NCI-H82 treated with DMSO at 0.1 percent for 48 hours (cell line): Measurements from ENCODE around the gene TXNDC11.

ENCODE experiments used
- DNase-seq: peaks from one replicate; lab custom pipeline; 2025; ENCODE audit not compliant: unreplicated experiment; lab: John Stamatoyannopoulos, UW

The TXNDC11 gene

GRCh38 chr16:11692171-11692570 lies 50.5 kb downstream of the TXNDC11 start:
- DNase-seq, result no peak

- DNase-seq, result no peak
These were observed 50.9 kb downstream of the TXNDC11 start for GRCh38 chr16:11691771-11692170.

DNA sequence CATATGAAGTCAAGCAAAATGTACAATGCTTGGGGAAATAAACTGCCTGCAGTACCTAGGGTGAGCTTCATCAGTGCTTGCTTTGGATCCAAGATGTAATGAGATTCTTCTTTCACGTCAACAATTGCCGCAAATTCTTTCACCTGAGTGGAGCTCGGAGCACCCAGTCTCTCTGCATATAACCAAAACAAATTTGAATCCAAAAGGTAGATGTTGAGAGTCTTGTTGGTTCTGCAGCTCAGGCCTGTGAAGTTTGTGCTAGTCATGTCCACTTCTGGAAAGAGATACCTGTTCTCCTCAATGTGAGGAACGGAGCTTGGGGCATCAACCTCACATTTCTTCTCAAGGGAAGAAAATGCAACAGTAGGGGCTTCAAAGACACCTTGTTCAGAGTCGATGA lies 51.4 kb downstream of the TXNDC11 start:
- no peak for DNase-seq

GRCh38 chr16:11689031-11689840 lies 53.4 kb downstream of the TXNDC11 start:
- DNase-seq, result no peak

DNA sequence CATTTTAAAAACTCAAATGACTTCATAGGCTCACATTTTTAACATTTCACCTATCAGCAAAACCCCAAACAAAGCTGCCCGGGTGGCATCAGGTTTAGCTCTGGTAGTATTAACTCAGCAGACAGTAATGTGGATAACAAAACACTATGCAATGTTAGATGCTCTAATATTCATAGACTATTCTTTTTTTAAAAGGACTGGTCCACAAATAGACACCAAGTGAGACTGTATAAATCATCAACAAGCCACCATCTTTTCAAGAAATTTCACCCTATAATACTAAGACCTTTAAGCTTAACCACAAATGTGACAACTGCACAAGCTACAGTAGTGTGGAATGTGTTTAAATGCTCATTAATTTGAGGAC lies 54.2 kb downstream of the TXNDC11 start:
- DNase-seq, result no peak

- DNase-seq, result no peak
These were observed 54.8 kb downstream of the TXNDC11 start for GRCh38 chr16:11687601-11688519.

DNA sequence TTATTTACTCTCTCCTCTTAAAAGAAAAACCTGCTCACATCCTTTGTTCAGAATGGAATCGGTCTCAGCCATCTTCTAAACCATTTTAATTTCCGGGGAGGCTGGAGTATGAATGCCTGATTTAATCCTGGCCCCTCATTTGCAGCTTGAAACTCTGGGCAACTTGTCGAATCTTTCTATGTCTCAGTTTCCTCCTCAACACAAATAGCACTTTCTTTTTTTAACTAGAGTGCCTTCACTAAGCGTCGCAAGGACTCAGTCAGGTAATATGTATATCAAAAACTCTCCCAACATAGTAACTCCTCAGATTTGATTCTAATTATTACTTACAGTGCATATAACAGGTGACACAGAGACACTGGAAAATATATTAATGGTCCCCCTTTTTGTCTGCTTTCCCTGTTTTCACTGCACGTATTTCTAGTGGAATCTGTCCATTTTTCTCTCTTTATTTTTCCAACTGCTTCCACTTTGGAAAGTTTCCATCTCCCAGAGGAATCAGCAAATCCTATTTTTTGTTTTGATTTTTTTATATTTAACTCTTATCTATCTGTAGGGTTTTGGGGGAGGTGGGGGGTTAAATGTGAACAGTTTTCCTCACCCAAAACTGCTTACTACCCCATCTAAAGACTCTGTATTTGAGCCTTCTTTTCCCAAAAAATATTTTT lies 55.8 kb downstream of the TXNDC11 start:
- DNase-seq, result no peak

DNA sequence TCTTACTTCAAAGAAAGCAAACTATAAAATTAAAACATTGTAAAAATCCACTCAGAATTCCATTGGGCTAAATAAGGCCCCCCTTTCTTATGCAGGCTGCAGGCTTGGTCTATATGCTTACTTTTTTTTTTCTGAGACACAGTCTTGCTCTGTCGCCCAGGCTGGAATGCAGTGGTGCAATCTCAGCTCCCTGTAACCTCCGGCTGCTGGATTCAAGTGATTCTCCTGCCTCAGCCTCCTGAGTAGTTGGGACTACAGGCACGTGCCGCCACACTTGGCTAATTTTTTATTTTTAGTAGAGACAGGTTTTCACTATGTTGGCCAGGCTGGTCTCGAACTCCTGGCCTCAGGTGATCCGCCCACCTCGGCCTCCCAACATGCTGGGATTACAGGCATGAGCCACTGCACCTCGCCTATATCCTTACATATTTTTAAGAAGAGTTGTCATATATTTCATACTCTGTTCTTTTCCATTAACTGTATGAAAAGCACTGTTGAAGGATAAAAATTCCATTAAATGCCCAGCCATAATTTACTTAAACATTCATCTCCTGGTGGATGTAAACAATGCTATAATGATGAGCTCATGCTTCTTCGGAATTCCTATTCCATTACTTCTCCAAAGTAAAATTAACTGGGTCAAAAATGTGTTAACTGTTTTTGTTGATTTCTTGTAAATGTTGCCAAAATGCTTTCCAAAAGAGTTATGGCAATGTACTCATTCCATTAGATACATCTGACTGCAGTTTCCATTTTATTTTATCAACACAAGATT lies 56.6 kb downstream of the TXNDC11 start:
- no peak for DNase-seq

DNA sequence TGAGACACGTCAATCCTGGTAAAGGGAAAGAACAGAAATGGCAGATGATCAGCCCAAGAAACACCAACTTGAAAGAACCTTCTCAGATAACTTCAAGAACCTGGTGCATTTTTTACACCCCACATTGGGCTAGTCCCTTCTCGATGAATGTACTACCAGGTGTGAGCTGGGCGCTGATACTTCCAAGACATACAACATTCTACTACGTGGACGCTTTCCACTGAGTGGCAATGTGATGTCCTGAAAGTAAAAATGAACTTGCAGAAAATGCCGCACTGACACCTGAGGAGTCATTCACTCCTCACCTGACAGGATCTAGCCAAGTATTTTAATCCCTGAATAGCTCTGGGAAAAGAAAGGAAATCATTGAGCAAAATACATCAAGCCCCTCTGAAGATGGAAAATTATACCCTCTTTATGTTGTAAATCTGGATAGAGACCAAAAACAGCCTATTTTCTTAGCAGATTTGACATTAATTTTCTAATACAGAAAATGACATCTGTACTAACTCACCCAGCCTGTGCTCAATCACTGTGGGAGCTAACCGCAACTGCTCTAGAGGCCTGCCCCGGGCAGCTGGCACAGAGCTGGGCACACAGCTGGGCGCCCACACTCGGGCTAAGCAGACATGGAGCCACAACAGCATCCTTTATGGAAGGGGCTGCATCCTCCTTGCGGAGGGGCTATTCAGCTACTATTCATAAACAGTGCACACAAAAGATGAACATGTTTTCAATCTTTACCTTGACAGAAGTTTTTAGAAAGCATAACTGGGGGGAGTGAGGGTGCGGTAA lies 58.2 kb downstream of the TXNDC11 start:
- no peak for DNase-seq

GRCh38 chr16:11683145-11683544 lies 59.5 kb downstream of the TXNDC11 start:
- no peak for DNase-seq

DNA sequence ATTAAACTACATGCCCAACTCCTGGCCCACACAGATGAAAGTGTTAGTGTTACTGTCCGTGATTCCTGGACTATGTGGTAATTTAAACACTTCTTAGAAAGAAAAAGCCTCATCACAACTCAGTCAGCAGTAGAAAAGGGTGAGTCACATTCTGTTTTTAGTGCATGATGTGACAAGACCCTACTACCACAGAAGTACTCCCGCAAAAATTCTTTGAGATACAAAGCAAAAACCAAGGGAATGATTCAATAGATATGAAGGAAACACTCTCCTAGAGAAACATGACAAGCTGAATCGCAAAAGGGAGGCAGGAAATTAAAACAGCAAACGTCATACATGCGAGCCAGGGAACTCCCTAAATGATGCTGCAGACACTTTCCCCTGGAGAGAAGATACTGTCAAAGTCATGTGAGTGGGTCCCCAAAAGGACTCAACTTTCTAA lies 60.0 kb downstream of the TXNDC11 start:
- DNase-seq, result no peak

DNA sequence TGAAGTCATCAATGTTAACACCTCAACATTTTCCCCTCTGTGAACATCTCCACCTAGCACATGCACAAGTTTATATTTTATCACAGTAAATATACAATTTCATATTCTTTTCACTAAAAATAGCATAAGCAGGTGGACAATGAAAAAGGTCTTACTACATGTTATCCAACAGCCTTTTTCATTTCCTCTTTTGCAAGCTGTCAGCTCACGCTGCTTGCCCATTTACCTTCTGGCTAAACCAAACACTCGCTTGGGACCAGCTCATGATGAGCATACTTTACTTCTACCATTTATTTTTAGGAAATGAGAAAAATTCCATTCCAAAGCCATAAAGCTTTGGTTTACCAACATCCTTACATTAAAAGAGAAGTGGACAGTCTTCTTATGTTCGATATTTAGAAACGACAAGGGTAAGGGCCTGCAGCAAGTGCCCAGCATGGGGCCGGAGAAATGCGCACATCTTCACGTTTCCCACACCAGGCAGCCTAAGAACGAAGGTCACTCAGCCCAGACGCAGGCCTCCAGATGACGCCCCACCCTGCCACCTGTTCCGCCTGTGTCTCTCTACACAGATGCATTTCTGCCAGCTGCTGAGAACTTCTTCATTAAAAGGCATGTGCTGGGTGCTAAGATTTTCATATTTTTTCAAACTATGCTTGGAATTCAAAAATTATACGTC lies 60.5 kb downstream of the TXNDC11 start:
- DNase-seq, result no peak

GRCh38 chr16:11681556-11681955 lies 61.1 kb downstream of the TXNDC11 start:
- DNase-seq, result no peak

DNA sequence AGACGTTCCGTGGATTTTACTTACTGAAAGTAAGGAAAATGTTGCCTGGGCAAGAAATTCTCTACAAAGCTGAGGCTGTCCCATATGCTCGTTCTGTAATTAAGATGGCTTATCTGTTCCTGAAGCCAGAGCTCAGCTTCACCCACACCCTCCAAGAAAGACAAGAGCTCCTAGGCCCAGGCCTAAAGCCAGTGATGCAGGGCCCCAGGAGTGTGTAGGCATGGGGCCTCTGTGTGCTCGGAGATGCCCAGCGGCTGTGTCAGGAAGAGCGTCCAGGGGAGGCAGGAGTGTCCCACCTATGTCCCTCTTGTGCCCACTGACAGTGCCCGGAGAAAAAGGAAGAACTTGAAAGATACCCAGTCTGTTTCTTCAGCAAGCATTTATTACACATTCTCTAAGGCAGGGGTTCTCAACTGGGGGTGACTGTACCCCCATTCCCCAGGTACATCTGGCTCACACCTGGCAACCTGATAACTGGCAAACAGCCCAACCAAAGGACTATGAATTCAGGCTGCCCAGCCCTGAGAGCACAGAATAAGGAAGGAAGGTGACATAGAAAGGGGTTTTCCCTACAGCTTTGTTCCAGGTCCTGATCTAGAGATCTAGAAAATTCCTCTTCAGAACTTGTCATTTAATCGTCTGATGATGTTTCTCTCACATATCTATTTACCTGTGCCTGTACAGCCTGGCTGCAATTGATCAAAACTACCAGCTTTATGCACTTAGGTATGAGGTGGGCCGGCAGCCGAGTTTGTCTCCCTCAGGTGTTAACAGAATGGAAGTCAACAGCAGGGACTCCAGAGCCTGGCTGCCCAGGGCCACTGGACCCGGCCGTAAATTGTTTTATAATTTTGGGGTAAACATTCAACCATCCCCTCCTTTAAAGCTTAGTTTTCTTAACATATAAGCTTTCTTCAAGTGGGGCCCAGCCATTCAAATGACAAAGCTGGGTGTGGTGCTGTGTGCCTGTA lies 62.4 kb downstream of the TXNDC11 start:
- DNase-seq, result no peak

GRCh38 chr16:11679250-11679649 lies 63.4 kb downstream of the TXNDC11 start:
- DNase-seq, result no peak

GRCh38 chr16:11677959-11678881 lies 64.4 kb downstream of the TXNDC11 start:
- no peak for DNase-seq

- no peak for DNase-seq
These were observed 65.2 kb downstream of the TXNDC11 start for GRCh38 chr16:11677451-11677951.
